GM19452 (cell line): ENCODE measurements around the gene DELE1.

Experiments used
- ATAC-seq: cut with Tn5 transposase; IDR thresholded peaks from one replicate; pipeline ENCODE4 v1.9.1; 2021; ENCODE audit not compliant: unreplicated experiment

DELE1 gene

DNA sequence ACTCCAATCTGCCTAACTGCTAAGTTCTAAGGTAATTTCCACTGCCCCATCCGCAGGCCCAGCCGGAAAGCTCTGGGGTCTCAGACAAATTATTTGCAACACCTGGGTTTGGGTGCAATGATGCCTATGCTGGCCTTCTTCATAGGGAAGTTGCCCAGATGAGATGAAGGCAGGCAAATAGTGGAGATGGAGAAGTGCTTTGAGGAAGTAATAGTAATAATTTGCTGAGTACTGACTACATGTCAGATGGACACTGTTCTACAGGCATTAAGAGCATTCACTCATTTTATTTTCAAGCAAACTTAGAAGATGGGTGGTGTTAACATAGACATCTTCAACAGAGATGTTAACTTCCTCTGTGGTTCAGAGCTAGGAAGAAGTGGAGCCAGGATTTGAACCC, 30.5 kb downstream of the DELE1 start:
- ATAC-seq: no peak

DNA sequence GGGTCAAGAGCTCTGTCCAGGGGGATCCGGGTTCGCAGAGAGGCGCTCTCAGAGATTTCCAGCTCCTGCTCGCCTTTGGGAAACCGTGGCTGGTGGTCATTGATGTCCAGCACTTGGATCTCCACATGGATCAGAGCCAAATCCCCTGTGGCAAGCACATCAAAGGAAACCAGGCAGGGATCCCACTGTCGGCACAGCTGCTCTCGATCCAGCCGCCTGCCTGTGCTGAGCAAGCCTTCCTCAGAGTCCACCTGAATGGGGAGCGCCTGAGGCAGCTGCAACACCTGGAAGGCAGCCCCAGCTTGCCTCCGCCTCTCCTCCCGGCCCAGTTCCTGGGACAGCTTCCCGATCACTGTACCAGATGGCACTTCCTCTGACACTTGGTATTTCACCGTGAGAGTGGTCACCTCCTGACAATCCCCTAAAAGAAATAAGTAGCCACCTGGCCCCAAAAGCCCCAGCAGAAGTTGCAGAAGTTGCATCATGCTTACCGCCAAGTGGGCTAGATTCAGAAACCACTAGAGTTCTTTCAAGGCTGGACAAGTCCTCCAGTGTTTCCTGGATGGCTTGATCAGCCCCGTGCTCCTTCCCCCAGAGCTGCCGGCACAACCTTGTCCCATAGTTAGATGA, 33.8 kb downstream of the DELE1 start:
- ATAC-seq: no peak

DNA sequence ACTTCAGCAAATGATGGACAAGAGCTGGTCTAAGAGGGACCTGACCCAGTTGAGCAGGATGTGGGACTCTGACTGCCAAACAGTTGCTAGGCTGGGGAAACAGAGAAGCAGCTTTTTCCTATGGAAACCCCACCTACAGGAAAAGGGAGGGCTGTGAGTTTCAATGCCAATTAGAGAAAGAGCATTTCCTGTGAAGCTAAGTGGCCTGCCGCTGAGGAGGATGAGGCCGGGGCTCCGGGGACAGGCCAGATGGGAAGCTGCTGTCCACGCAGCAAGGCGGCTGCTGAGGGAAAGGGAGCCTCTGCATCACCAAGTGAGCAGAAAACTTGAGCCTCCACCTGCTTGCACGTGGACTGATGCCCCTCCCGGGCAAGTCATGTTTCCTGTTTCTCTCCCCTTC, 34.4 kb downstream of the DELE1 start, which contains the start of gene PCDH12:
TSS of gene PCDH12 (minus strand) at position 90 of the 400 bp plus-strand sequence. CDS start 351 bp downstream, outside the sequence.
- no peak for ATAC-seq

DNA sequence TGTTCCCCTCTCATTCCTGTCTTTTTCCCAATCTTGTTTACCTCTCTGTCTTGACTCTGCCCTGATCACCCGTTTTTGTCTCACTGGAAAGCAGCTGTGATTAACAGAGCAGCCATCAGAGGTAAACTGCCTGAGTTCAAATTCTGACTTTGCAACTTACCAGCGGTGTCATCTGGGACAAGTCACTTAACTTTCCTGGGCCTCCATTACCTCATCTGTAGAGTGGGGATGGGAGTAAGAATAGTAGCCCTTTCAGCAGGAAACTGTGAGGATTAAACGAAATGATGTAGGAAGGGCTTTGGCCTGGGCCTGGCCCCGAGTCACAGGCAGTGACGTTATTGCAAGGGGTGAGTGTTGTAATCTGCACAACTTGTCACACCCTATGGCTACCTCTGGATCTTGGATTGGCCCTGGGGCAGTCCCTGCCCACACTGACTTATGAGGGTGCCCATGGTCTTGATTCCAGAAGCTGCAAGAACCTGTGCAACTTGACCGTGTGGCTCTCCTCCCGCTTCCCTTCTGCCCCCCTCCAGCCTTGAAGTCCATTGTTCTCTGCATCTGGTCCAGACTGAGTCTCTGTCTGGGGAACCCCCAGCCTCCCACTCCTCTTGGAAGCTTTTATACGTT, 35.0 kb downstream of the DELE1 start:
- no peak for ATAC-seq

DNA sequence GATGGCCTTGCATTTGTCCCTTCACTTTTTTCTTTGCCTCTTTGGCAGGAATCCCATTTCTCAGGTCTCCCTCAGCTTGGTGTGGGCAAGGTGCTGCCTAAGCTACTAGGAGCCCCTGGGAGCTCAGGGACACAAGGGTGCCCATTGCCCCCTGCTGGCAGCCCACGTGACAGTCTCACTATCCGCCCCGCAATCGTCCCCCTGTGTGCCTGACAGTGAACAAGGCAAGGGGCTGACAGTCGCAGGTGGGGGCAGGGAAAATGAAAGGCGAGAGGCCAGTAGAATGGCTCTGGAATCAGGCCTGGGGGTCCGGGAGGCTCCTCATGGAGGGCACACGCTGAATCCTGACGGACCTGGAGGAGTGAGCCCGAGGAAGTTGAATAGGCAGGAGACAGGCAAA, 36.3 kb downstream of the DELE1 start:
- ATAC-seq: no peak

DNA sequence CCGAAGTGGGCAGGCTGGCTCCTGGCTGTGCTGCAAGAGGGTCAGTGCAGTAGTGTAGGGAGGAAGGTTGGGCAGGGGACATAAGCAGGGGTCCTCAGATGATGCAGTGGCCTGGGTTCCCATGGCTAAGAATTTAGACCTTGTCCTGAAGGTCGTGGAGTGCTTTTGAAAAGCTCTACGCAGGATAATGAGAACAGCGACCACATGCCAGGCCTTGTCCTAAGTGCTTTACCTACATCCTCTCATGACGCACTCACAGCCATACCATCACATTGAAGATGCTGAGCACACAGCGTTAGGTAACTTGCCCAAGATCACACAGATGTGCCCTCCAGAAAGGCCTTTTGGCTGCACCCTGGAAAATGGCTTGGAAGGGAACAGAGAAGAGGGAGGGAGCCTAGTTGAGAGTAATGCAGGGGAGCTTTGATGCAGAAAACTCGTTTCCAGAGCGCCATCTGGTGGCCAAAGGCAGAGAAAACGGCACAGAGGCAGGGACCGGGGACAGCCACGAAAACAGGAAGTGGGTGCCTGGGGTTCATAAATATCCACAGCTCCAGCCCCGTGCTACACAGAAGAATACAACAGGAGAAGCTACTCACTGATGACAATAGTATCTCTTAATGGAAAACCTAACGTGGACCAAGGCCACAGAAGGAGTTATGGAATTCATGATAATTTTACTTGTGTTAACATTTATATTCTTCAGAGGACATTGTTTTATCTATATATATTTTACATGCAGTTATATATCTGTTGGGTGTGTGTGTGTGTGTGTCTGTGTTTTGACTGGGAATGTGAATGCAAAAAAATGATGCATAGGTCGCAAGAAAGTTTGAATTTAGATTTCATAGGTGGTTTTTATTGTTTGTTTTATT, 37.0 kb downstream of the DELE1 start:
- ATAC-seq: peak; percentile 89

DNA sequence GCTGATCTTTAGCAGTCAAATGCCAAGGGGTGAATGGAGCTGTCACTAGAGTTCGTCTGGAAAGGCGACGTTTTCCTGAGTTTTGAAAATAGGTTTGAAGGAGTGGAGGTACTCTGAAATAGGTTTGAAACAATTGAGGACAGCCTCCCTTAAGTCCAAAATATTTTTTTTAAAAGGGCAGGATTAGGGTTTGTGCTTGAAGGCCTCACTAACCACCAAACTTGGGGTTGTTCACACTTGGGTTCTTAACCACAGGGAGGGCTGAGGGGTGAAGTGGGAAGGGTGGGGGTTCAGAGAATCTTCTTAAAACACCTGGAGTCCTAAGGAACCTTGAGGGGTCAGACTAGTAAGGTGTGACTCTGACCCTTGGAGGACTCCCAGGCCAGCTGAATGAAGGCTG, 37.8 kb downstream of the DELE1 start:
- ATAC-seq: no peak

DNA sequence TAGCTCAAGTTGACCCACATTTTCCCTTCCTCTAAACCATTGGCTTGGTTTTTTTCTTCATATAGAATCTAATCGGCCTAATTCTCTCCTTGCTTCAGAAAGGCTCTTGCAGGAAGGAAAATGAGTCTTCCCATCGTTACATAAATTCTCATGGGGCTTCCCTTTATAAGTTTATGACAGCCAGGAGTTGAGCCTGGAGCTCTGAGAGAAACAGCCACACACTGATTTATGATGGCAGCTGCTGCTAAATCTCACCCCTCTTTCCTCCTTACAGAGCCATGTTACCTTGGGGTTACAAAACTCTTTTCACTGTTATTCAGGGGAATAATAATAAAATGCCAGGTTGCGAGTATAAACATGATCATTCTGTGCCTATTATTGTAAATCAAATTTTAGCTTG, 40.0 kb downstream of the DELE1 start:
- ATAC-seq: no peak

DNA sequence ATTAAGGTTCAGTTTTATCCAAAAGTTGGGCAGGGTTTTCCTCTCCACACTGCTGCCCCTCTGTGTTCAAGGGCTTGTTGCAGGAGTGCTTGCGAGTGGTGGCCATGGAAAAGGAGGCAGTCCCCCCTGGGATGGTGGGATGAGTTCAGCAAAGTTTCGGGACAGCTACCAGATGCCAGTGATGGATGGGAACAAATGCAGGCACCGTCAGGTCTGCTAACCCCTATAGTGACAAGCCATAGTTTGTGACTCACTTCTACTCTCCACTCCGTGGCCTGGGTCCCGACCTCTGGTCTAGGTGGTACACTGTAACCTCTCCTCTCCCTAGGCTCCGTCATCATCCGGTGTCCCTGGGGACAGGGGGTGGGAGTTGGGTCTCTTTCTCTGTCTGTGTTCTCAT, 41.4 kb downstream of the DELE1 start:
- ATAC-seq: no peak

DNA sequence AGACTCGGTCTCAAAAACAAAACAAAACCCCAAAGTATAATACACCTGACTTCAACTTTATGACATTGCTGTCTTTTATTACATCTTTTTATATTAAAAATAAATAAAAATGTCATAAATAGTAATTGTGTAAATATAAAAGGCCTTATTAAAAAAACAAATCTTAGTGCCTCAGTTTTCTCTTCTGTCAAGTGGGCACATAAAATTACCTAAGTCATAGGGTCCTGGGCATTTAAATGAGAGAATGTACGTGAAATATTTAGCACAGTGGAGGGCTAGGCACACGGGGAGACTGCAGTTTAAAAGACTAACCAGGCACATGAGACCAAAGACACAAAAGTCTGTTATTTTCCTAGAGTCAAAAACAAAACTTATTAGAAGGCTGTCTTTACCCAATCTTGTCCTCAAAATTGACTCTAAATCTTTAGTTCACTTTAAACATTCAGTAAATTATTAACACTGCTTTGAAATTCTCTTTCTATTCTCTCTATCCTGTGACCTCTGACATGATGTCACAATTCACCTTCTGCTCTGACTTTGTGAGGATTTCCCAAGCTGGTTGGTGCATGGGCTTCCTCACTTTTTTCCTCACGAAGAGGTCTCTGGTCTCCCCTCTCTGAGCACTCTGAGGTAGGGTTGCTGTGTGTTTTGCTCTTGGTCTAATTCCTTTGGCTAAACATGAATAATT, 42.7 kb downstream of the DELE1 start:
- ATAC-seq: no peak

DNA sequence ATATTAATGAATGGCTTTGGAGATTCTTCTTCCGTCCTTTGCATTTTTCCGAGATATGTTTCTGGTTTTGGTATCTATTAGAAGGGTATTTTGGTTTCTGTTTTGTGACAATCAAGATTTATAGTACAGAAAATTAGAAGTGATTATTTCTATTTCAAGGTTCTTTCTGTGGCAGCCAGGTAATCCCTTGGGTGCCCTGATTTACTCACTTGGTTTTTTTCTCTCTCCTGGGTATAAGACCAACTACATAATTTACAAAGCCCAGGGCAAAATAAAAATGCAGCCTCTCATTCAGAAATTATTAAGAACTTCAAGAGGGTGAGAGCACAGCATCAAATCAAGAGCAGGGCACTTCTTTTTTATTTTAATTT, 43.3 kb downstream of the DELE1 start:
- ATAC-seq: no peak

DNA sequence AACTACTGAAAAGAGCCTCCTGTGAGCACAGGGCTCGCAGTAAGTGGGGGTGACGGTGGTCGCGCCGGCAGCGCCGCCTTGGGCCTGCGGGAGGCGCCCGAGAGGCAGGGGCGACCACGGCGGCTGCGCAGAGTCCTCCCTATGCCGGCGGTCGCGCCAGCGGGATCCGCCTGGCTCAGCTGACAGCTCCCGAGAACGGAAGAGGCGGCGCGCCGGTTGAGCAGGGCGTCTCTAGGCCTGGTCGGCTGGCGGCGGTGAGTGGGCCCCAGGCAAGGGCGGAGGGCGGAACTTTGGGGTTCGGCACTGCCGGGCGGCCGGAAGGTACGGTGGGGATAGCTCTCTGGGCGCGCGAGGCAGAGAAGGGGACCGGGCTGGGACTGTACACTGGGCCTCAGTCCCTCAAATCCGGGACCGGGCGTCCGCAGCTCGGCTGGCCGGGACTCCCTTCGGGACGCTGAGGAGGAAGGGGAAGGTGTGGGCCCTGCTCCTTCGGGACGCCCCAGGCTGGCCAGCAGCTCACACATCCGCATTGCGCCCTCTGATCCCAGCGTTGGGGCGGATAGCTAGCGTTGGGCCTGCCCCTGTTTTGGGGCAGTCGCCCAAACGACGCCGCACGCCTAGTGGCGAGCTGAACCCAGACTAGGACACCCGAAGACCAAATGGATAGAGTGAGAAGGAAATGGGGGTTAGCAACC, 45.4 kb downstream of the DELE1 start, which contains the start of gene RNF14:
TSS of gene RNF14 (plus strand) at position 192 of the 695 bp plus-strand sequence. CDS start 4,484 bp downstream, outside the sequence.
- peak; percentile 90 for ATAC-seq

DNA sequence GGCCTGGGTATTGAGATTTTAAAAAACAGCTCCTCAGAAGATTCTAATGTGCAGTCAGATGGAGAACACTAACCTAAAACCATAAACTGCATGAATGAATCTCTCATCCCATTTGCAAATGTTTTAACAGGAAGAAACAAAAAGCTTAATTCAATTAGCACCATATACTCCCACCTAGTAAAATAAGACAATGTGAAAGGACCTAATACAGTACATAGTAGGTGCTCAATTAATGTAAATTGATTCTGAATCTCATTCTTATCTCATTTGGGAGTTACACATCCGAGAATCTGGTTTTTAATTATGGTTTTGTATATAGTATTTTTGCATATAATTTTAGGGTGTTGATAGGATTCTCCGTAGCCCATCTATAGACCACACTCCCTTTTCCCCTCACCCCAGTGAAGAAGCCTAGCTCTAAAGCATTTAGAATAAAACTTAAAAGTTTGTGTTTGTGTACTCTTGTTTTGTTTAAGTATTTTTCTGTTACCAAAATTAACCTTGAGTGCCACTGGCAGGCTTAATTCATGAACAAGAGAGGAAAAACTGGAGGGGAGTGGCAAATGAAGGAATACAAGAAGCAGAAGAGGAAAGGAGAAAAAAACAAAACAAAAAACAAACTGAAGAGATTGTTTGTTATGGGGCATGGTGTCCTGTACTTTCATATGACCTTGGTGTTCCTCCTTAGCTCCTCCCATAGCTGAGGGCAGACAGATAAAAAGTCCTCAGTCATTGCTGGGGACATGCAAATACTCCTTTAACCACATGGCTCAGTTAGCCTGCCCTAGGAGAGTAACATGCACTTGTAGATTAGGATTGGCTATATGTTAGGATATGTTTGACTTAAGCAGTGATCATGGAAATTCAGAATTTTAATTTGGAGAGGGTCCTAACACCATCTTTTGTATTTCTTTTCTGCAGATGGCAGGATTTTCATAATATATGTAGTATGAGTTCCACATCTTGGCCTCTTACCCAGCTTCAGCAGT, 46.4 kb downstream of the DELE1 start:
- peak; percentile 52 for ATAC-seq

DNA sequence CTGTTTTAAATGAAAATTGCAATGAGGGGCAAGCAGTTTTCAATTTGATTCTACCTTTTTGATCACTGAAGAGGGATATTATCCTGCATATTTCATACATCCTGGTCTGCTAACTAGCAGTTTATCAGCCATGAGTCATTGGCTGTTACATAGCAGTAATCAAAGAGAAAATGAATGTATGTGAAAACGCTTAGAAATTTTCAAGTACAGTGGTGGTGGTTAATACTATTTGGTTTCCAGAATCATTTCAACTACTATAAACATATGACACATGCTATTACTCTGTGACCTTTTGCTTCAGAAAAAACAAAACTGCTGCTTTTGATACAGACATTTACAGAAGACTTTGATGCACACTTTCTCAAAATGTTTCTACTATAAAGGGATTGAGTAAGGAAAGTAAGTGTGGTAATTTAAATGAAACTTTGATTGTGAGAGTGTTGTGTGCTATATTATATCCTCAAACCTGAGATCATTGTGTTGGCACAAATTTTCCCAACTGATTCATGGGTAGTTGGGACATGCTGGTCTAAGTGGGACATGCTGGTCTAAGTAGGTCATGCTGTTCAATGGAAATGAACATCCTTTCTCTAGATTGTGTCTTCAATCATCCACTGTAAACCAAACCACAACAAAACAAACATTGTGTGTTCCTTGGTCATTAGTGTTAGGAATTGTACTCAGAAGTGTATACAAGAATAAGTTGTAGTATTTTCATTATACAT, 50.4 kb downstream of the DELE1 start:
- no peak for ATAC-seq

DNA sequence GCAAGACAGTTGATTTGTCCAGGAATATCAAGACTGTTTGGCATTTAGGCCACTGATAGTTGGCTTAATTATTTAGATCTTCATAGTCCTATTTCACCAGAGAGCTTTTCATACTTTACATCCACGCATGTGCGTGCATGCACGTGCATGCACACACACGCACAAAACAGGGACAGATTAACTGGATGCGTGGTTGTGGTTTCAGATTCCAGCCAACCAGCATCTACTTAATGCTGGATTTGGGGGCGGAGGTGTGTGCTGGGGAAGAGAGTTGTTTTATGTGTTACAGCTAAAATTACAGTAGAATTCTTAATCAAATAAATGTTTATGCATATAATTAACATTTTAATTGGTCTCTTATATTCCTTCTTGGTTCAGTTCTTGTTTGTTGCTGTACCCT, 52.5 kb downstream of the DELE1 start:
- ATAC-seq: no peak

DNA sequence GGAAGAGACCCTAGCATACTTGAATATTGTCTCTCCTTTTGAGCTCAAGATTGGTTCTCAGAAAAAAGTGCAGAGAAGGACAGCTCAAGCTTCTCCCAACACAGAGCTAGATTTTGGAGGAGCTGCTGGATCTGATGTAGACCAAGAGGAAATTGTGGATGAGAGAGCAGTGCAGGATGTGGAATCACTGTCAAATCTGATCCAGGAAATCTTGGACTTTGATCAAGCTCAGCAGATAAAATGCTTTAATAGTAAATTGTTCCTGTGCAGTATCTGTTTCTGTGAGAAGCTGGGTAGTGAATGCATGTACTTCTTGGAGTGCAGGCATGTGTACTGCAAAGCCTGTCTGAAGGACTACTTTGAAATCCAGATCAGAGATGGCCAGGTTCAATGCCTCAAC, 54.7 kb downstream of the DELE1 start:
- ATAC-seq: no peak

DNA sequence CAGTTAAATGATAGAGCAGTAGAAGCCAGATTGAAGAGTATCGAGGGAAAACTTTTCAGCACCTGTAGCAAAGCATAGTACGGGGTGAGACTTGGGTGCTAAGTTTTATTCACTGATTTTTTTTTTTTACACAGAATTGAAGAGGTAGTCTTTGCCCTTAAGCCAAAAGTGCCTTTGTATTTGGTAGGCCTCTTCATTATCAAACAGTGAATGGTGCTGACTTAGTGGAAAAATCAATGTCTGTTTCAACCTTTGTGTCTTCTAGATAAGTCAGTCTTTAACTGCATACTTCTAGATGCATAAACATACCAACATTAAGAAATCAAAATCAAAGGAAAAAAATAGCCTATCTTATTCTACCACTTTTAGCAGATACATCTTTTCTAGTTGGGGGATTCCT, 59.0 kb downstream of the DELE1 start:
- ATAC-seq: no peak

DNA sequence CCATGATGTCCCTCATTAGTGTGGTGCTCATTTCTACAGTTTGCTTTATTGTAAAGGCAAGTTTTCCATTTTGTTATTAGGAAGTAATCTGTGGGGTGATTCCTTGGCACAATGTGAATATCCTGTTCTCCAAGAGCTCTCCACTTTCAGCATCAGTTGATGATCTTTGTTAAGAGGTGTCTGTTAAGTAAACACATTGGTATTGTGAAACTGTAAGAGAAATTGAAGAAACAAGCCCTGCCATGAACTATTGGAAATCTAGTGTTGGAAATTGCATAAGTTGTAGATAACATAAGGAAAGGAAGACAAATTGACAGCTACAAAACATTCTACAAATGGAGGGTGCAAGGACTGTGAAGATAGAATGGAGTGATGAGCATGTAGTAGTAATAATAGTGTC, 62.4 kb downstream of the DELE1 start:
- ATAC-seq: no peak

DNA sequence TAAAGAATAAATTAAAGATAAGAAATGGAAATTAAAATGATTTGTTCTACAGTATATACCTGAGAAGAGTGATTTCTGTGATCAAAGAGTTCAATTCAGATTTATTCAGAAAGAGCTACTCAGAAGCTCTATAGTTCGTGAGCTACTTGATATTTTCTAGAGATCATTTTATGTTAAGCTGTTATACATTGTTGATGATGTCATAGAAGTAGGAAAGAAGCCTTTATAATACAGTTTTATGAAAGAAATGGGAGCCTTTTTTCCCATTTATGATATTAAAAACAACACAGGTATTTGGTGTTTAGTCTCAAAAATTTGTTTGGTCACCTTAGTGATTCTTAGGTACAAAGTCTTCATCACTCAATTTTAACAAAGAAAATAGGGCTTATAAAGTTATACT, 66.0 kb downstream of the DELE1 start:
- no peak for ATAC-seq
